SK-N-MC (cell line): Measurements from ENCODE around the gene ZNF776.

ENCODE experiments used
- EZH2 ChIP-seq: fragments of 200-600 bp; sonication (generic); IDR thresholded peaks from one replicate; pipeline ENCODE4 v1.6.1; 2017; ENCODE audit warnings: antibody characterized with exemption
- FOXP2 ChIP-seq: optimal IDR thresholded peaks from 2 replicates; pipeline ENCODE3; 2011; ENCODE audit warnings: mild to moderate bottlenecking, moderate library complexity; ENCODE audit not compliant: insufficient read depth; ENCODE audit errors: extremely low read length, control extremely low read depth
- POLR2AphosphoS5 ChIP-seq: IDR thresholded peaks from 2 replicates; pipeline ENCODE4 v1.6.1; 2012; ENCODE audit warnings: mild to moderate bottlenecking, low read depth, low read length, borderline replicate concordance

GRCh38 chr19:57786906-57787305 is 40.3 kb downstream of the ZNF776 start:
- TF ChIP-seq EZH2 (no peak), POLR2AphosphoS5 (no peak), FOXP2 (no peak)
